ENCODE data around the gene RAB34.
A peak's percentile ranks its signal among the peaks of the same experiment; 100 is the strongest.

The RAB34 gene

GRCh38 chr17:28758411-28759121 lies 40.9 kb upstream of the RAB34 start:
- H3K4me3 ChIP-seq (ENCODE audit: low read depth, low read length), result no peak overlapping the region
- no peak for TF ChIP-seq CTCF (IDR thresholded peaks at IDR 0.05; ENCODE audit: low read depth, low read length)

- no peak overlapping the region for H3K4me3 ChIP-seq (ENCODE audit: low read depth, low read length)
- TF ChIP-seq CTCF (IDR thresholded peaks at IDR 0.05; ENCODE audit: low read depth, low read length), result no peak
Measured at GRCh38 chr17:28756049-28756804, 38.6 kb upstream of the RAB34 start.

- no peak for TF ChIP-seq CTCF (IDR thresholded peaks at IDR 0.05; ENCODE audit: low read depth, low read length)
- H3K4me3 ChIP-seq (ENCODE audit: low read depth, low read length), result no peak overlapping the region
Measured at GRCh38 chr17:28755486-28755885, 37.8 kb upstream of the RAB34 start.

GRCh38 chr17:28751600-28752366 lies 34.1 kb upstream of the RAB34 start:
- no peak overlapping the region for H3K4me3 ChIP-seq (ENCODE audit: low read depth, low read length)
- TF ChIP-seq CTCF (IDR thresholded peaks at IDR 0.05; ENCODE audit: low read depth, low read length), result no peak

GRCh38 chr17:28750178-28751047 lies 32.7 kb upstream of the RAB34 start:
- peak; percentile 99 for TF ChIP-seq CTCF (IDR thresholded peaks at IDR 0.05; ENCODE audit: low read depth, low read length)
- H3K4me3 ChIP-seq (ENCODE audit: low read depth, low read length), result no peak overlapping the region

GRCh38 chr17:28749516-28750177 lies 32.0 kb upstream of the RAB34 start:
- TF ChIP-seq CTCF (IDR thresholded peaks at IDR 0.05; ENCODE audit: low read depth, low read length), result no peak
- H3K4me3 ChIP-seq (ENCODE audit: low read depth, low read length), result no peak overlapping the region
